Body of pancreas (tissue), 4 donors: ENCODE results near the gene AWAT2. TPM values are rescaled to one million over a fixed set of nuclear protein-coding genes. Genes with fewer than 3 reads are reported as not detected.

Source experiments
- ATAC-seq: fragments of 150-250 bp; one replicate; pipeline ENCODE4 v1.9.1; 2016
- DNase-seq, 4 donors: peaks; one replicate each; pipeline ENCODE4 v3.0.0-alpha.2; 2019
- H3K27ac ChIP-seq, 4 donors: fragments of 200-600 bp; sonication (generic); 1 replicate in 3 of 4; 2 replicates in 1 of 4; pipeline versions ENCODE4 v1.5.1 to v1.6.1; 2016 to 2019; ENCODE audit warnings: mild to moderate bottlenecking in 1 of 4, mixed read lengths in 1 of 4, moderate library complexity in 1 of 4
- H3K27me3 ChIP-seq, 2 donors: fragments of 200-600 bp; sonication (generic); one replicate each; pipeline ENCODE4 v1.6.0; 2016; ENCODE audit warnings: mild to moderate bottlenecking in 1 of 2
- H3K36me3 ChIP-seq, 2 donors: fragments of 200-600 bp; sonication (generic); replicated peaks in 1 of 2; 2 replicates each; pipeline ENCODE4 v1.5.1; 2016; ENCODE audit warnings: low read depth in 2 of 2; ENCODE audit not compliant: insufficient read depth in 1 of 2
- H3K4me1 ChIP-seq: fragments of 200-600 bp; sonication (generic); one replicate; pipeline ENCODE4 v1.6.0; 2016
- H3K4me3 ChIP-seq, 2 donors: fragments of 200-600 bp; sonication (generic); 1 replicate in 1 of 2; 2 replicates in 1 of 2; pipeline ENCODE4 v1.5.1; 2016 to 2019
- H3K9me3 ChIP-seq, 3 donors: fragments of 200-600 bp; sonication (generic); 1 replicate in 2 of 3; 2 replicates in 1 of 3; pipeline ENCODE4 v1.5.1; 2016
- CTCF ChIP-seq, 7 experiments: fragments of 450-650 bp in 4 of 7; fragments of 200-600 bp in 3 of 7; sonication (generic) in 3 of 7; IDR thresholded peaks; one replicate each; pipeline ENCODE4 v1.5.1; 2016 to 2019; ENCODE audit warnings: antibody characterized with exemption in 7 of 7
- POLR2A ChIP-seq, 3 donors: fragments of 450-650 bp; IDR thresholded peaks; one replicate each; pipeline ENCODE4 v1.6.1; 2016; ENCODE audit warnings: antibody characterized with exemption in 3 of 3, mild to moderate bottlenecking in 2 of 3
- whole genome bisulfite sequencing, 2 donors: methylation state at CpG; one replicate each; pipeline ENCODE4 v1.1.5; 2017; 5-methylcytosine and 5-hydroxymethylcytosine counted together
- intact Hi-C: fragments of 100-400 bp; cut with DNase I; formaldehyde crosslinking; loops from one replicate; pipeline ENCODE4 v1.15.1; 2023
- total RNA-seq, 2 donors: library from RNA; depleted of rRNA; stranded (reverse); fragments of >200 nt; gene quantifications; one replicate each; pipeline ENCODE4 v1.1.0, GENCODE V29; 2016

Gene AWAT2
- total RNA-seq, 2 donors from 2014 or later, result not detected

- no peak overlapping the region for H3K27ac ChIP-seq
- H3K4me1 ChIP-seq, result no peaks in the 10 kb centered on the region
- H3K27me3 ChIP-seq, result no peaks in the 10 kb centered on the region
- DNase-seq, result no peak
- intact Hi-C loops, result no loop called here
- no peak overlapping the region for H3K4me3 ChIP-seq
- 93 to 100% methylated on average over 1 to 2 of the region's 9 CpGs for WGBS, 2 donors
- no peak for ATAC-seq
- TF ChIP-seq CTCF (IDR thresholded peaks at IDR 0.05) (no peak), POLR2A (IDR thresholded peaks at IDR 0.05) (no peak)
- H3K36me3 ChIP-seq, result no peaks in the 10 kb centered on the region
- no peaks in the 10 kb centered on the region for H3K9me3 ChIP-seq
Measured at GRCh38 chrX:70043685-70044084, 6.1 kb downstream of the AWAT2 start.

DNA sequence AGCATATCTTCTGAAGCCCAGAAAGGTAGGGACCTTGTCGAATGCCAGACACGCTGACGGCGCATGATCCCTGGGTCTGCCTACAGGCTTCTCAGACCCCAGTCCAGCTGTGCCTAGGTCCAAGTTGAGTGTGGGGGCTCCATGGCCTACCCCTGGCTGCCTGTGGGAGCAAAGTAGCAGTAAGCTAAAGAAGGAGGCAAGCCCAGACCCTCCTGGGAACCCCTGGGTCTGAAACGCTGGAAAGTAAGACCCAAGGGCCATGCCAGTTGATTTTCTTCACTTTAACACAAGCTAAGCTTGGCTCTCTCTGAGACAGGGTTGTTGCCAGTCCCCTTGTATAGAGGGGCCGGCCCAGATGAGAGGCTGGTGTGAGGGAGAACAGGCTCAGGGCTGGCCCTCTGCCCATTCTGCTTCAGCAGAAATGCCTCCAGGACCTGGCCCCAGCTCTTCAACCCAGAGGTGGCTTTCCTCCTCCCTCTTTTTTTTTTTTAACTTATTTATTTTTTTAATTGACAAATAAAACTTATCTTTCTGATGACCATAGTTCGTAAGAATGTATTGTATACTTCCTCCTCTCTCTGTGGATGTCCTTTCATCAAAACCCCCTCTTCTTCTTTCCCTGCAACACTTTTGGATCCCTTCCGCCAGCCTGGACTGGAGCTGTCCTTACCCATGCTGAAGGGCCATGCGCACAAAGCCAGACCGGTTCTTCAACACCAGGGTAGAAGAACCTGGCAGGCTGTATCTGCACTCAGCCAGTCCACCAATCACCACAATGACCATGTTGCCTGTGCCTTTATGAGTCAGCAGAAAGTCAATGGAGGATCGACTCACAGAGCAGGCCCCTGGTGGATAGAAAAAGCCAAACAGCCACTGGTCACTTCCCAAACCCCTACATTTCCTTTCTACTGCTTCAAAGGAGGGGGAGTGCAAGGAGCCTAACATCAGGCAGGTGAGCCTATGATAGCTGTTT is 7.1 kb downstream of the AWAT2 start:
- H3K27ac ChIP-seq, result no peak overlapping the region
- no peaks in the 10 kb centered on the region for H3K4me1 ChIP-seq
- intact Hi-C loops, result no loop called here
- H3K9me3 ChIP-seq, result no peaks in the 10 kb centered on the region
- no peak overlapping the region for H3K4me3 ChIP-seq
- no peaks in the 10 kb centered on the region for H3K36me3 ChIP-seq
- 64 to 76% methylated on average over 6 to 11 of the region's 11 CpGs for WGBS, 2 donors
- no peaks in the 10 kb centered on the region for H3K27me3 ChIP-seq
- no peak for DNase-seq
- no peak for ATAC-seq
- TF ChIP-seq CTCF (IDR thresholded peaks at IDR 0.05) (no peak), POLR2A (IDR thresholded peaks at IDR 0.05) (no peak)

DNA sequence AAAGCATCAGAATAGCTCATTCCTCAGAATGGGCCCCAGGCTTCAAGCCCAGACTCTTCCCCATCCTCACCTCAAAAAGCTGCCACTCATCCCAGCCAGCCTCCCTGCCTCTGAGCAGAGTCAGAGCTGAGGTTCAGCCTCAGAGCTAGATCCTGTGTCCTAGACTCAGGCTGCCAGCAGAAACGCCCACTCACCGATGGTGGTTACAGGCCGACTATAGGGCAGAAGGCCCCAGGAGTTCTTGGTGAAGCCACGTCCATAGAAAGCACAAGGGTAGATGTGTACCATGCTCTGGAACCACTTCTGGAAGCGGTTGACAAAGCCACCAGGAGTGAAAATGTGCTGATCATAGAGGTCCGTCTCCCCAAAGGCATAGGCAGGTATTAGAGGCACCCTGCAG is 7.7 kb downstream of the AWAT2 start:
- Histone ChIP-seq H3K4me3 (no peak overlapping the region), H3K27ac (no peak overlapping the region), H3K9me3 (no peaks in the 10 kb centered on the region), H3K36me3 (no peaks in the 10 kb centered on the region), H3K4me1 (no peaks in the 10 kb centered on the region), H3K27me3 (no peaks in the 10 kb centered on the region)
- DNase-seq (no peak), ATAC-seq (no peak)
- no peak for TF ChIP-seq POLR2A (IDR thresholded peaks at IDR 0.05)
- no peak for TF ChIP-seq CTCF (IDR thresholded peaks at IDR 0.05)
- intact Hi-C loops, result no loop called here
- 70 to 86% methylated on average over 2 to 5 of the region's 6 CpGs for WGBS, 2 donors

DNA sequence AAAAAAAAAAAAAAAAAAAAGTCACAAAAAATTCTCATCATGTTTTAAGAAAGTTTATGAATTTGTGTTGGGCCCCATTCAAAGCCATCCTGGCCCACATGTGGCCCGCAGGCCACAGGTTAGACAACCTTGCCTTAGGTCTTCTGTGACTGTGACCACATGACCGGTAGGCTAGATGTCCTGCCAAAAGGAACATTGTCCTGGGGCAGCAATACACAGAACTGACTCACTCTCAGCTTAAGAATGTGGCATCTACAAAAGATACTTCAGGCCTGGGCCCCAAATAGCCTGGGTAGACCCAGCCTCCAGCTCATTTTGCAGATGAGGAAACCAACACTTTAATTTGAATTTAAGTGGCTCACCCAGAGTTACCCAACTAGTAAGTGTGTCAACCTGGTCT is 10.0 kb downstream of the AWAT2 start:
- intact Hi-C loops, result no loop called here
- H3K27ac ChIP-seq, result no peak overlapping the region
- H3K9me3 ChIP-seq, result no peaks in the 10 kb centered on the region
- H3K4me3 ChIP-seq, result no peak overlapping the region
- WGBS, 2 donors, result 94 to 100% methylated on average over 2 of the region's 2 CpGs
- TF ChIP-seq POLR2A (IDR thresholded peaks at IDR 0.05) (no peak), CTCF (IDR thresholded peaks at IDR 0.05) (no peak)
- no peak for ATAC-seq
- H3K36me3 ChIP-seq, result no peaks in the 10 kb centered on the region
- no peaks in the 10 kb centered on the region for H3K4me1 ChIP-seq
- H3K27me3 ChIP-seq, result no peaks in the 10 kb centered on the region
- DNase-seq, result no peak

DNA sequence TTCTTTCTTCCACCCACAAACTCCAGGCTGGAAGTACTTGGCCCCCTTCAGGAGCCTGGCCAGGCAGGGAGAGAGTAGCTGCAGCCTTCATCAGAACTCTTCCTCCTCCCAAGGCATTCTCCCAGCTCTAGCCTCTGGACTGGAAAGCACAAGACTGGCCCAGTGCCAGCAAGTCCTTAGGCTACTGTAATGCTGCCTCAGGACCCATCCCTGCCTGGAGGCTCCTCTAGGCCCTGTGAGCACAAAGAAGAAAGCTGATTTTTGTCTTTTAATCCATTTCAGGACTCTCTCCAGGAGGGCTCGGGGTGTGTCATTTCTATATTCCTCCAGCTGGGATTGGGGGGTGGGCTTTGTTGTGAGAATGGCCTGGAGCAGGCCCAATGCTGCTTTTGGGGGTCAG is 10.8 kb downstream of the AWAT2 start:
- Histone ChIP-seq H3K27me3 (no peaks in the 10 kb centered on the region), H3K4me3 (no peak overlapping the region), H3K4me1 (no peaks in the 10 kb centered on the region), H3K36me3 (no peaks in the 10 kb centered on the region), H3K27ac (no peak overlapping the region), H3K9me3 (no peaks in the 10 kb centered on the region)
- intact Hi-C loops, result no loop called here
- WGBS, 2 donors, result 100% methylated on average over 1 of the region's 1 CpG
- no peak for TF ChIP-seq POLR2A (IDR thresholded peaks at IDR 0.05)
- TF ChIP-seq CTCF (IDR thresholded peaks at IDR 0.05), result no peak
- no peak for ATAC-seq
- DNase-seq, result peak in 1 of 4 donors; percentile 20
